GM06990 (cell line): ENCODE measurements around the gene LRRC74B.

Experiments used
- DNase-seq: peaks from one replicate; pipeline ENCODE4 v3.0.0-alpha.2; 2011; ENCODE audit not compliant: insufficient read length; ENCODE audit errors: extremely low read depth
- H3K27me3 ChIP-seq: replicated peaks from 2 replicates; pipeline ENCODE4 v1.6.0; 2011; ENCODE audit warnings: low read length; ENCODE audit not compliant: control insufficient read depth, insufficient read depth
- H3K36me3 ChIP-seq: 2 replicates; pipeline ENCODE4 v1.5.1; 2011; ENCODE audit warnings: low read length; ENCODE audit not compliant: control insufficient read depth, insufficient read depth
- H3K4me3 ChIP-seq: replicated peaks from 2 replicates; pipeline ENCODE4 v1.5.1; 2011; ENCODE audit warnings: low read depth, mild to moderate bottlenecking, control low read depth, low read length
- CTCF ChIP-seq: IDR thresholded peaks from 2 replicates; pipeline ENCODE4 v1.5.1; 2011; ENCODE audit warnings: low read length, control low read depth, mild to moderate bottlenecking, inconsistent platforms; ENCODE audit not compliant: insufficient read depth, poor library complexity, severe bottlenecking

Gene LRRC74B

GRCh38 chr22:21025266-21025665 is 20.5 kb upstream of the LRRC74B start:
- Histone ChIP-seq H3K4me3 (no peak overlapping the region), H3K27me3 (no peaks in the 10 kb centered on the region; the same call in 1 of the 2 replicates), H3K36me3 (no peaks in the 10 kb centered on the region)
- no peak for TF ChIP-seq CTCF
- DNase-seq = no peak

GRCh38 chr22:21025763-21026755 is 19.7 kb upstream of the LRRC74B start:
- Histone ChIP-seq H3K36me3 (no peaks in the 10 kb centered on the region), H3K4me3 (no peak overlapping the region), H3K27me3 (no peaks in the 10 kb centered on the region; the same call in 1 of the 2 replicates)
- DNase-seq = no peak
- no peak for TF ChIP-seq CTCF

GRCh38 chr22:21026783-21027692 is 18.7 kb upstream of the LRRC74B start:
- H3K4me3 ChIP-seq = no peak overlapping the region
- TF ChIP-seq CTCF = no peak
- DNase-seq = no peak
- no peaks in the 10 kb centered on the region for H3K36me3 ChIP-seq
- no peaks in the 10 kb centered on the region; the same call in 1 of the 2 replicates for H3K27me3 ChIP-seq

GRCh38 chr22:21028277-21029251 is 17.2 kb upstream of the LRRC74B start:
- no peaks in the 10 kb centered on the region for H3K36me3 ChIP-seq
- DNase-seq = no peak
- no peak overlapping the region for H3K4me3 ChIP-seq
- no peak for TF ChIP-seq CTCF
- no peaks in the 10 kb centered on the region; the same call in 1 of the 2 replicates for H3K27me3 ChIP-seq

- no peak for TF ChIP-seq CTCF
- Histone ChIP-seq H3K36me3 (no peaks in the 10 kb centered on the region), H3K27me3 (no peaks in the 10 kb centered on the region; the same call in 1 of the 2 replicates), H3K4me3 (no peak overlapping the region)
- DNase-seq = no peak
These were observed 16.2 kb upstream of the LRRC74B start for GRCh38 chr22:21029486-21030025.
